ENCODE measurements around the gene MAP6.
"Not testable (repeated sequence)": the region's sequence is repeated elsewhere in the genome, so short reads cannot be mapped to it uniquely, and the experiment has no call there.

The MAP6 gene

DNA sequence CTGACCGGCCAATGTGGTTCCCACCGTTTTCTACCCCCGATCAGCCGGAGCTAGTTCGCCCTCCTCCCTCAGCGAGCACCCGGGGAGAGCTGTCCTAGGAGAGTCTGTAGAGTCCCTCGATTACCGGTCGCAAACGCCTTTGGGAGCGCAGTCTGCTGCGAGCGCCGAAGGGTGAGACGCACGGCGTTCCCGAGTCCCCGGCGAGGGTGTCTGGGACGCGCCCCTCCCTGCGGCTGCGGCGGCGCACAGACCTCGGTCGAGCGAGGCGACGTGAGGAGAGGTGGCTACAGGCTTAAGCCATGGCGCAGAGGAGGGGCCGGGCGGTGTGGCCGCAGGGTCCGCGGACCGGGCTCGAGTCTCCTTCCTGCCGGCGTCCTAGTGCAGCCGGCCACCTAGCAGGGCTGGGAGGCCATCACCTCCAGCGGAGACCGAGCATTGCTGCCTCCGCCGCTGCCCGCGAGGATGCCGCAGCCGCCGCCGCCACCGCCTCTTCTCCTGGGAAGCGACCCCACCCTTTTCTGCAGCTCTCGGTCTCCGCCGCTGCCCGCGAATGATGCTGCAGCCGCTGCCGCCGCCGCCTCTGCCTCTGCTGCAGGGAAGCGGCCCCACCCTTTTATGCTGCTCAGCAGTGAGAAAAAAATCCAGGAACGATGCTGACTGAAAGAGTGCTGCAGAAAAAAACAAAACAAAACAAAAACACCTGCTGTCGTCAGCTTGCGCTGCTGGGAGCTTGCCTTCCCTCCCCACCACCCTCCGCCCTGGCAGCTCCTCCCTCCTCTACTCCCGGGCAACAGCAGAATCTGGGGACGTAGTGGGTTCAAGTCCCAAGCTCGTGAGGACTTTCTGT is at the start of gene MAP6:
Gene MAP6 (minus strand): TSS at position 588 of the 847 bp plus-strand sequence. CDS start 669 bp downstream, outside the sequence.
- DNase-seq = no peak

DNA sequence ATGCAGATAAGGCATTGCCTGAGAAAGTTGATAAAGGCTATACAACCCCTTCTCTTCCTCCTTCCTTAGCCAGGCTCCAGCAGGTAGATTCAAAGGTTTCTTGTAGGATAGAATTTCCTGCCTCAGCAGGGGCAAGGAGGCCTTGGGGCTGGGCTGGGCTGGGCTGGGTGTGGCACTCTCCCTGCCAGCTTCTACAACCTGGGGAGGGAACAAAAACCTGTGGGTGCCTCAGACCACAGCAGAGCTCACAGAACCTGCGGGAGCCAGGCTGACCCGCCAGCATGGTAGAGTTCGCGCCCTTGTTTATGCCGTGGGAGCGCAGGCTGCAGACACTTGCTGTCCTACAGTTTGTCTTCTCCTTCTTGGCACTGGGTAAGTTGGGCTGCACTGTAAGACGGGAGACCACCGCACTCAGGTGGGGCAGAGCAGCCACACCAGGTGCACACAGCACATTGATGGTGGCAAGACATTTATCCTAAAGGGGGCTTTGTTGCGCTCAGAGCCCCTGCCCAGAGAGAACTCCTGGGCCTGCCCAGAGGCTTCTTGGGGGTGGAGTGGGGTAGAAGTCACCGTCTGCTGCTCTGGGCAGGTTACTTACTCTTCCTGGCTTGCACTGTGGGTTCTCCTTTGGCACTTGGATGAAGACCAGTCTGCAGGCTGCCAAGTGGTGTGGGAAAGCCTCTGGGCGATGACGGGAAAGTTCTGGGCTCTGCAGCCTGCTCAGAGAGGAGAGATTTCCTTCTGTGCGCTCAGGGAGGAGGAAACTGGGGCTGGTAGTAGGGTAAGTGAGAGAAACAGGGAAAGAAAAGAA is 49.0 kb upstream of the MAP6 start, which contains the start of gene MOGAT2:
Gene MOGAT2 (plus strand): TSS at position 231 of the 811 bp plus-strand sequence. CDS start 51 bp downstream, at position 282.
- DNase-seq = no peak

DNA sequence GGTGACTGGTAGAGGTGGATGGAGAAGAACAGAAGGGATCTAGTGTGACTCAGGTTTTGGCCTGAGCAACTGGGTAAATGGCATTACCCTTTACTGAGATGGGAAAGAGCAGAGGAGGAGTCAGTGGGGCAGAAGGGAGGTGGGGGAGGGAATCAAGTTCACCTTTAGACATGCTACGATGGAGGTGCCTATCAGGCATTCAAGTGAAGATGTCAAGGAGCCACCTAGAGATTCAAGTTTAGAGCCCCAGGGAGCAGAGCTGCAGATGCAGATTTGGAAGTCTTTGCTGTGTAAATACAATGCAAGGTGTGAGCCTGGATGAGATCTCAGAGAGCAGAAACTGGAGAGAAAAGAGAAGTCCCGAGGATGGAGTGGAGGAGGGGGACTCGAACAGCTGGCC is 47.8 kb upstream of the MAP6 start:
- no peak for DNase-seq

DNA sequence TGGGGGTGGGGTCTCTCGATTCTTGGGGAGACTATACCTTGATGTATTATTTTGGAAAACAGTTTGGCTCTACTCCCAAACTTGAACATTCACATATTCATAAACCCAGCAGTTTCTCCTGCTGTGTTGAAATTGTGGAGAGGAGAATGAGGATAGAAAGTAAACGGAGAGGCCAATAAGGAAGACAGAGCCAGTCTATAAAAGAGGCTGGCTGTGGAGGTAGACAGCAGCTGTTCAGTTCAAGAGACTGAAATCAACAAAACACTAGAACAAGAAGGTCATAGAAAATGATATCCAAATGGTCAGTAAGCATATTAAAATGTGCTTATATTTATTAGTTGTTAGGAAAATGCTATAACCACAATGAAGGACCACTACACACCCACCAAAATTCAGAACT is 46.9 kb upstream of the MAP6 start:
- no peak for DNase-seq

DNA sequence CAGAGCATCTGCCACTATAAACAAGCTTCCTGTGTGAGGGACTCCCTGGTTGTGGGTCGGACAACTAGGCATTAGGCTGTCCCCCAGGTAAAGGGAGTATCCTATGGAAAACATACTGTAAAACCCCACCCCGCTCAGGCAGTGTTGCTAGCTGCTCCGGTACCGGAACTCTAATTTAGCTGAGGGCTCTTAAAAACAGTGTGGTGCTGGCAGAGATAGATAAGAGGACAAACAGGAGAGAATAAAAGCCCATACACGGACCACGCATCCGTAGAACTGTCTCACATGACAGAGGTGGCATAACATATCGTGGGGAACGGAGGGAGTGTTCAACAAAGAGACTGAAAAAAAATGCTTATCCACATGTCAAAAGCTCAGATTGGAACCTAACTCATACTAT is 45.4 kb upstream of the MAP6 start:
- no peak for DNase-seq

DNA sequence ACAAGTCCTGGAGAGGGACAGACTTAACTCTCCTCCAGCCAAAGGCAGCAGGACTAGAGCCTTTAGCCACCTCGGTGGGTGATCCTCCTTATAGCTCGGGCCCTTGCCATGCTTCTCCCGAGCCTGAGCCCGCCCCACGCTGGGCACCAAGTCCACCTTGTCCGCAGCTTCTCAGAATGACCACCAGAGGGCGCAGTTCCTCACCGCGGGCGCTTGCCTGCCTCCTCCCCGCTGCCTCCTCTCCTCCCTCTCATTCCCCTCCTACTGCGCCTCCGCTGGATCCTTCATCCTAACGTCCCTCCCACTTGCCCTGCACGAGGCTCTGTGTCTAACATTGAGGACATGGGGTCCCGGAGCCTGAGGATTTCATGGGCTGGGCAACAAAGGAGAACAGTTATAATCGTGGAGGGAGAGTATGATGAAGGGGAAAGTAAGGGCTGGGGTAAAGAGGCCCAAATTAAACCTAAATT is 37.5 kb upstream of the MAP6 start:
- DNase-seq = peak; percentile 52

DNA sequence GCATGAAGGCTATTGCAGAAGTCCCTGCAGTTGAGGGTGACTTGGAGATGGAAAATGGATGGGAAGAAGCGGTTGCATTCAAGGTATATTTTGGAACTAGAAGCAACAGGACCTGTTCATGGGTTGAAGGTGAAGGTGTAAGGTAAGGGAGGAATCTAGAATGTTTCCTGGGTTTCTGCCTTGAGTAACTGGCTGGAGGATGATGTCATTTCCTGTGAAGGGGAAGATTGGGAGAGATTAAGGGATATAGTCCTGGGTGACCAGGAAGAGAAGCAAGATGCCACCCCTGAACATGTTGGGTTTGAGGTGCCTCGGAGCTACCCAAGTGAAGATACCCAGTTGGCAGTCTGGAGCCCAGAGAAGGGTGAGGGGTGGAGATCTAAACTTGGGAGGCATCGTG is 36.7 kb upstream of the MAP6 start:
- DNase-seq = no peak

DNA sequence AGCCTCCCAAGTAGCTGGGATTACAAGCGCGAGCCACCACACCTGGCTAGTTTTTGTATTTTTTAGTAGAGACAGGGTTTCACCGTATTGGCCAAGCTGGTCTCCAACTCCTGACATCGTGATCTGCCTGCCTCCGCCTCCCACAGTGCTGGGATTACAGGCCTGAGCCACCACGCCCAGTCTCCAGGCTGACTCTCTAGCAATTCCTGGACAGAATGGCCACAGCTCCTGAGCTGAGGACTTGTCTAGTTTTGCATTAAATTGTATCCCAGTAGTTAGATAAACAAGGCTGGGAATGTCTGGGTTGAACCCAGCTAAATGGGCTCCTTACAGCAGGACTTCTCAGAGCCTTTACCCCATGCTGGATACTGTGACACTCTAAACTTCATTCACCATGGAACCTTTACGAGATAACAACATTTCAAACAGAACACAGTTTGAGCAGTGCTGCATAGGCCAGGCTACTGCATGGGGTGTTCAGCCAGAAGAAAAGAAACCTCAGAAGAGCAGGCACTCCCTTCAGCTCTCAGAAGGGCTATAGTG is 34.9 kb upstream of the MAP6 start:
- DNase-seq = no peak

DNA sequence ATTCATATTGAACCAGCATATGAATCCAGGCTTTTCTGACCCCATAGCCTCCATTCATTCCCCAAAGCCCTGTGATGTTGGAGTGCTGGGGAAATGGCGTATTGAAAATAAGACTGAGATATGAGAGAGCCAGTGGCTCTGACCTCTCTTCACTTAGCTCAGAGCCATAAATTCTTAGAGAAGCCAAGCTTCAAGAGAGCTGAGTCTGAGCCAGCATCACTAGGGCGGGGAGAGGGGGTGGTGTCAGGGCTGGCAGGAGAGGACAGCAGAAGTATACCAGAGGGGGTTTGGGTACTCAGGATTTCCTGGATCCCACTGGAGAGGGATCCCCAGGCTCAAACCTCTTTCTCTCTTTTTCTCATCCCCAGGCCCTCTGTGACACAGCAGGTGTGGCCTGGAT is 32.1 kb upstream of the MAP6 start:
- DNase-seq = no peak

DNA sequence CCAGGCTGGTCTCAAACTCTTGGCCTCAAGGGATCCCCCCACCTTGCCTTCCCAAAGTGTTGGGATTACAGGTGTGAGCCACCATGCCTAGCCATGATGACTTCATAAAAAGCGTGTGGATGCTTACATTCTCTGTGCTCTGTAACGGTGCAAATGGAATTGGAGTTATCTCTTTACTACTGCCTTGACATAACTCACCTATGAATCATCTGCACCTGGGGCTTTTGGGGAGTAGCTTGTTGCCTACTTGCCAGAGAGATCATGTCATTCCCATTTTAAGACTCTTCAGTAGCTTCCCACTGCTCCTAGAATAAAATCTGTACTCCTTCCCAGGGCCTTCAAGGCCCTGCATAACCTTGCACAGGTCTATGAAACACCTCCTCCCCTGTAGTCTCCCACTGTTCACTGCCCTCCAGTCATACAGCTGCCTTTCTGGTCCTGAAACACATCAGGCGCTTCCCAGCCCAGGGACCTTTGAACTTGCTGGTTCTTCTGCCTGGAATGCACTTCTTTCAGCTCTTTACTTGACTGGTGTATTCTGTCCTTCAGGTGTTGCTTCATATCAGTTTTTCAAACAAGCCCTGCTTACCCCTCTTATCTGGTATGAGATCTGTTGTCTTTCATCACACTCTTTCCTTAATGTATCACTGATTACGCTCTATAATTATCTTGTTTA is 29.2 kb upstream of the MAP6 start:
- peak; percentile 82 for DNase-seq

DNA sequence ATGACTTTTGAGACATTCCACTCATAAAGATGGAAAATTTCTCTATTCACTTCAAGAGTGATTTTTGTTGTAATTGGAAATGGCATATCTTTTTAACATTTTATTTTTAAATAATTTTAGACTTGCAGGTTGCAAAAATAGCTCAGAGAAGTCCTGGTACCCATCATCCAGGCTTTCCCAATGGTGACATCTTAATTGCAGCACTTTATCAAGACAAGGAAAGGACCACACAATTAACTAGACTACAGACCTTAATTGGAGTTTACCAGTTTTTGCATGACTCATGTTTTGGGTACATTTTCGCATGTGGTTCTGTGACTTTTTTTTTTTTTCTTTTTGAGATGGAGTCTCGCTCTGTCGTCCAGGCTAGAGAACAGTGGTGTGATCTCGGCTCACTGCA is 23.0 kb upstream of the MAP6 start:
- DNase-seq = no peak

DNA sequence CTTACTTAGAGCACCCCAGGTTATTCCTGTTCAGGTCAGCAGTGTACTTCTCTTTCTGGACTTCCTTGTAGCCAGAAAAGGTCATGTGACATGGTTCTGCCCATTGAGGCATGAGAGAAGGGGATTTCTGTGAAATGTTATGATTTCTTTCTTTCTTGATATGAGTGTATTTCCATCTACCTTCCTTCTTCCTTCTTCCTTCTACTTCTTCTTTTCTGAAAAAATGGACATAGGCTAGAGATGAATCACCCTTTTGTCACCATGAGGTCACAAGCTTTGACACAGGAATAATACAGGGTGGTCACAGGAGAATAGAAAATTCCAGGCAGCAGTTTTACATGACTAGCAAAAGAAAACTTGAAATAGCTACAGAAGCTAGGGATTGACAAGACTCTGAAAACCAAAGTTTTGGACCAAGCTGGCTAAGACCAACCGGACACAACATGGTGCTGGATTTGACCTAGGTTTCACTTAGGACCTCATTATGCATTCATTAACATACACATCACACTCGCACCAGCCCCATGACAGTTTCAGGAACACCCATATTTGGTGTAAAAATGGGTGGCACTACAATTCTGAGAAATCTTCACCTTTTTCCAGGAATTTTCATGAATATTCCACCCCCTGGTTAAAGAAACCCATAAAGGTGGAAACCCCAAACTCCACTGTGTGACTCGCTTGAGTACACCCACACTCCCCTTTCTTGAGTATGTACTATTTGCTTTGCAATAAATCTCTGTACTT is 21.2 kb upstream of the MAP6 start:
- no peak for DNase-seq

DNA sequence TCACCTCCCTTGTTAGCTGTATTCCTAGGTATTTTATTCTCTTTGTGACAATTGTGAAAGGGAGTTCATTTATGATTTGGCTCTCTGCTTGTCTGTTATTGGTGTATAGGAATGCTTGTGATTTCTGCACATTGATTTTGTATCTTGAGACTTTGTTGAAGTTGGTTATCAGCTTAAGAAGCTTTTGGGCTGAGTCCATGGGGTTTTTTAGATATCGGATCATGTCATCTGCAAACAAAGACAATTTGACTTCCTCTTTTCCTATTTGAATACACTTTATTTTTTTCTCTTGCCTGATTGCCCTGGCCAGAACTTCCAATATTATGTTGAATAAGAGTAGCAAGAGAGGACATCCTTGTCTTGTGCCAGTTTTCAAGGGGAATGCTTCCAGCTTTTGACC is 15.0 kb upstream of the MAP6 start:
- DNase-seq = not testable (repeated sequence)

DNA sequence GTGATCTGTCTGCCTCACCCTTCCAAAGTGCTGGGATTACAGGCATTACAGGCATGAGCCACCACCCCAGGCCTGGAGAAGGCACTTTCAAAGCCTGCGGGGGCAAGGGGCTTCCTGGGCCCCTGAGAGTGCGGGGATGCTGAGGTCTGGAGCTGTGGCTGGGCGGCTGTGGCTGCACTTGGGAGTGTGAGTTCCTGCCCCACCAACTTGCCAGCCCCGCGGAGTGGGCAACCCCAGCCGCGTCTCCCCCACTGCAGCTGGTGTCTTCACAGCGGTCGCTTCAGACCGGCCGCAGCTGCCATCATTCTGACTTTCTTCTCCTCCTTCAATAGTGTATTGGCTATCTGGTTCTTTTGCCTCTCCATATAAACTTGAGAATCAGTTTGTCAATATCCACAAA is 10.7 kb upstream of the MAP6 start:
- DNase-seq = no peak

DNA sequence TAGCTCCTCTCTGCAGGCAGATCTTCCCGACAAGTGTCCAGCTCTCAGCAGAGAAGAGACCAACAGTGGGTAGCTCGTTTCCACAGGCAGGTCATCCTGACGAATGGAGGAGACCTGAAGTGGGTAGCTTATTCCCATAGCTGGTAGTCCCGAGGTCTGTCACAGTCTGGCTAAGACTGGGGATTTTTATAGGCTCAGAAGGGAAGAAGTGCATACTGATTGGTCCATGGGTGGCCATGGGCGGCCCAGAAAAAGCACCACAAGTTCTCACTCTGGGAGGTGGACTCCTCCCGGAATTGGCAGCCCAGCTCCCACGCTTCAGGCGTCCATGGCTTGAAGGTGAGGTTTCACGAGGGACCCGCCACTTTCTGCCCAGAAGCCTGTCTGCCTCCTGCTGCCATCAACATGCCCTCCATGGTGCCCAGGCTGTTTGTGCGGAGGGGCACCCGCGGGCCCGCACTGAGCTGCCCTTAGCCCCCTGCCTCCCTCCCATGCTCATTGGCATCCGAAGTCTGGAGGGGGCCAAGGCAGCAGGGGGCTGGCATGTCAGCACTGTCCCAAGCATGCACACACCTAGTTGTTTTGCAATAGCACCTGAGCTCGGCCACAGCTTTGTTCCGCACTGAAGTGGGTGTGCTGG is 9.9 kb upstream of the MAP6 start:
- no peak for DNase-seq

DNA sequence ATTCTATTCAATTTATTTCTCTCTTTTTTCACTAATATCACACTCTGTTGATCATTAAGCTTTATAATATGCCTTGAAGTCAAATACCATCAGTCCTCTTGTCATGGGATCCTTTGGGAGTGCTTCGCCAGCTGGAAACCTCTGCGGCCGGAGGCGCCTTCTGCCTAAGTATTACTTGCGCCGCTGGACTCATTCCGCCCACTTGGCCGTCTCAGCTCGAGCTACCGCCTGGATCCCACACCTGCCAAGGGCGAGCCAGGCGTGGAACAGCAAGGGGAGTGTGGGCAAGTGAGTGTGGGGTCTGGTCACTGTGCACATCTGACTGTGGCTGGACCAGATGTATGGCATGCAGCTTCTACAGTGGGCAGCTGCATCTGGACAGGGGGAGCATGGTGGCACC is 9.1 kb upstream of the MAP6 start:
- DNase-seq = no peak

DNA sequence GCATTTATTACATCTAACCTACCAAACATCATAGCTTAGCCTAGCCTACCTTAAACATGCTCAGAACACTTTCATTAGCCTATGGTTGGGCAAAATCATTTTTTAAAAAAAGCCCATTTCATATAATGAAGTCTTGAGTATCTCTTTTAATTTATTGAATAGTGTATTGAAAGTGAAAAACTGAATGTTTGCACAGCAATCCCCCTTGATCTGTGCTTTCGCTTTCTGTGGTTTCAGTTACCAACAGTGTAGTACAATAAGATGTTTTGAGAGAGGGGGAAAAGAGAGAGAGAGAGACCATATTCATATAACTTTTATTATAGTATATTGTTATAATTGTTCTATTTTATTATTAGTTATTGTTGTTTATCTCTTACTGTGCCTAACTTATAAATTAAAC is 8.4 kb upstream of the MAP6 start:
- DNase-seq = no peak

DNA sequence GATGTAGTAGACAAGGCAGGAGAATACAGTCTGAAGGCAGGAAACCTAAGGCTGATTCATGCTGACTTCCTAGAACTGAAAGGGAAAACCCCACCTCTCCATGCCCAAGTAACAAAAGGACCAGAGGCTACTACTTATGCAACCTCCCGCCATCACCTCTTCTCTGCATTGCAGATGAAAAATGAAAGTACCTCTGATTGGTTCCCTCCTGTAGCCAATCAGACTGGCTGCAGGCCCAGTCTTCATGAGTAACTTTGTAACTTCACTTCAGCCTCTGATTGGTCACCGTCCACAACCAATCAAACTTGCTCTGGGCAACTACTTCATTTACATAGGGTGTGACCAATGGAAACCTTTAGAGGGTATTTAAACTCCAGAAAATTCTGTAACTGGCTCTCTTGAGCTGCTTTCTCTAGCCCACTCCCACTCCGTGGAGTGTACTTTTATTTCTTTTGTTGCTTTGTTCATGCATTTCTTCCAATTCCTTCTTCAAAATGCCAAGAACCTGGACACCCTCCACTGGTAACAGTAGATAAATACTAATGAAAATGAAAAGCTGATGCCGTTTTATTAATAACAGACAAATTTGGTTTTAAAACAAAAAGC is 5.2 kb upstream of the MAP6 start:
- peak; percentile 97 for DNase-seq

DNA sequence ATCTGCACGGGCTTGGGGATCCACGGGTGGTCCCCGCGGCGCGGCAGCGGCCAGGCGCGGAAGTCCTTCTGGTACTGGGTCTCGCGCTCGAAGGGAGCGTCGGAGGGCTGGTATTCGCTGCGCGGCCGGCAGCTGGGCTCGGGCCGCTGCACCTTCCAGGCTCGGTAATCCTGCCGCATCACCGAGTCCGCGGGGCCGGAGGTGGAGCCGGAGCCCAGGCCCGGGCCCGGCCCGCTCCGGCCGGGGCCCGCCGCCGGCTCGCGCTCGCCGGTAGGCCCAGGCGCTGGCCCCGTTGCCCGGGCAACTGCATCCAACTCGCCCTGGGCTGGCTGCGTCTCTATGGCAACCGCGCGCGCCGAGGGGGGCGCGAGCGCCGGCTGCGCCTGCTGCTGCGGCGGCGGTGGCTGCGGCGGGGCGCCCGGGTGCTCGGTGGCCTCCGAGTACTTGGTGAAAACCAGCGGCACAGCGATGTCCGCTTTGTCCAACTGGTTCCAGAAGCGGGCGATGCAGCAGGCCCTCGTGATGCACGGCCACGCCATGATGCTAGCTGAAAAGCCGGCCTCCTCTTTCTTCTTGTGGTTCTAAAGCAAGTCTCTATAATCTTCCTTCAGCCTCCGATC is 897 bp downstream of the MAP6 start:
- no peak for DNase-seq

DNA sequence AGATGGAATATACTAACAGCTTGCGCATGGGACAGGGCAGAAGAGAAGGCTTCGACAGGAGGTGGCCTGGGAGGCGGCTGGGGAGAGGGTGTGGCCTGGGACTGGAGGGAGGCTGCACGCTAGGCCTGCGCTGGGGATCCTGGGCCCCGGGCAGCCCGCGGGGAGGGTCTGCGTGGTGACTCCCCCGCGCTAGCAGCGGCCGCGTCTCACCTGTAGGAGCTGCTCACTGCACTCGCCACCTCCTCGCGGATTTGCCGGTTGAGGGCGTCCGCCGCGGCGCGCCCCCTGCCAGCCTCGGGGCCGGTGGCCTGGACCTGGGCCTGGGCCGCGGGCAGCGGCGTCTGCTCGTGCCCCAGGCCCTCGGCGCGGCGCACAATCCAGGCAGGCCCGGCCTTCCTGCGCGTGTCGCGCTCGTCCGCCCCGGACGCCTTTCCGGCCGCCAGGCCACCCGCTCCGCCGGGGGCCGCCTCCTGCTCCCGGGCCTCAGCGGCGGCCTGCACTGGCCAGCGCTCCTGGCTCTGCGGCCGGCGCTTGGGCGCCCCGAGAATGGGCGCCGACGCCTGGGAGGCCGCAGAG is 1.5 kb downstream of the MAP6 start:
- no peak for DNase-seq

DNA sequence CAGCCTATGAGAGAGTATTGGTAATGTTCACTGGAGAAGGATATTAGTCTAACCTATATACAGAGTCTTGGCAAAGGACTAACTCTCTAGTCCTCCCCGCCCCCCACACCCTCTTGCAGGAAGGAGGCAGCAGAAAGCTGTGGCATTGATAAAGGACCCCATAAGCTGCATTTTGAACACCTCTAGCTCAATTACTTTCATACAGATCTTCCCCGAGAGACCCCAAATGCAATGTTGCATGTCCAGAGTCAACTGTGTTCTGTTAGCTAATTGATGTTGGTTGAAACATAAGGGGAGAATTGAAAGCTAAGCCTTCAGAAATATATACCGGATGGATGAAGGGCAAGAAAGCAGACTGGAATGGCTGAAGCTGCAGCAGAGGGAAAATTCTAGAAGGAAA is 2.8 kb downstream of the MAP6 start:
- DNase-seq = no peak

Measured in NCI-H226 (cell line).